GM12801 (cell line): Measurements from ENCODE around the gene ADGRG2.

Experiments used
- CTCF ChIP-seq: IDR thresholded peaks from one replicate; pipeline ENCODE4 v1.5.1; 2011; ENCODE audit warnings: control low read depth; ENCODE audit not compliant: insufficient read length; ENCODE audit errors: extremely low read depth

Gene ADGRG2

GRCh38 chrX:19057856-19058255 lies 64.4 kb downstream of the ADGRG2 start:
- TF ChIP-seq CTCF: no peak

DNA sequence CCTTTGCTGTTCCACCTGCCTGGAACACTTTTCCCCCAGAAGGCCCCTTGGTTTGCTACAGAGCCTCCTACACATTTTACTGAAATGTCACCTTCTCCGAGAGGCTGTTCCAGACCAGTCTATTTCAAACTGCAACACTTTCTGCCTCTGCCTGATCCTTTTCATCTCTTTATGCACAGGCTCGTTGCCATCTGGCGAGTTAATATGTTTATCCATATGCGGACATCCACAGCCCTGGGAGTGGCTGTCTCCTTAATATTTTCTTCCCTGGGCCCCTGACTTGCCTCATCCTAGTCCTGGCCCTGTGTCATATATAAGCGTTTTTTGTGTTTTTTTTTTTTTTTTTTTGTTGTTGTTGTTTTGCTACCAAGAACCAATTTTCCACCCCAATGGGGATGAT lies 73.2 kb downstream of the ADGRG2 start:
- no peak for TF ChIP-seq CTCF

DNA sequence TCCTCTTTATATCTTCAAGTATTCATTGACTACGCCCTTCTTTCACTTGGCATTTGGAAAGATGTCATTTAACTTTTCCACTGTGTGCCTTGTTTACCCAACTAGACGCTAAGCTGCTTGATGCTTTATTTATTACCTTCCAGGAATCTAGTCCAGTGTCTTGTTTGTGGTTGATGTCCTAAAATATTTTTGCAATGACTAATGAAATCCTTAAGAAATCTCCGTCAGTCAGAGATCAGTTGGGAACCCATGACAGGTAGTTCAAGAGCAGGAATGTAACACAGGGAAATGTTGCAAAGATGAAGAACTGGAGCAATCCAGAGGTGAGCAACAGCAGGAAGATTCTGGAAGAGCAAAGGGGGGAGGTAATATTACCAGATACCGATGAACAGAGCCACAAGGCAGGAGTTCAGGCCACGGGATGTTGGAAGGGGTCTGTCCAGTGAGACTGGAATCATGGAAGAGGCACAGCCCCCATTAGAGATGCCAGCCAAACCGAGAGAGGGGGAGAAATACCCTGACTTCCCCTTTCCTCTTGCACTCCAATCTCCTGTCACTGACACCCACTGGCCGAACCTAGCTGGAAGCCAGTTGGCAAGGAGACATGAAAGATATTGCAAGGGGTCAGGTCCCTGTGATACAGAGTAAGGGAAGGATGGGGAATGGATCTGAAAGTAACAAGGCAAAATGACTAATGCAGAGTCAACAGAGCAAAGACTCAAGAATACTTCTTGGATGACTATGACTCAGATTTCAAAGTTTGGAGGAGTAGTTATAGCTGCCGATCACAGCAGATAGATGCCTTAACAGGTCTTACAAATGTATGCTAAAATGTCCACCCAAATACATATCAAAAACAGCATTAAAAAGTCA lies 75.7 kb downstream of the ADGRG2 start:
- no peak for TF ChIP-seq CTCF

DNA sequence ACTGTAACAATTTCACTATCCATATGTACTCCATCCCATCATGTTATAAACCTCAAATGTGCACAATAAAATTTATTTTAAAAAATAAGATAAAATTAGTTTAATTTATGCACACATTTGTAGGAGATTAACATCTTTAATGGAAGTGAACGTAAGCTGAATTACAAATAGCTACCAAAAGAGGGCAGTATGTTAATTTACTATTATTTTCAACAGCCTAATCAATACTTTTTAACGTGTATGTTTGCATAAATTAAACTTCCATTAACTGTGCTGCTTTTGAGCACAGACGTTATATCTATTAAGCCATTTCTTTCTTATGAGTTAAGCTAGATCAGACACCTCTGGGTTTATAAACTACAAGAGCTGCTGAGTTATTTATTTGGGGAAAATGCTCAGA lies 81.9 kb downstream of the ADGRG2 start:
- no peak for TF ChIP-seq CTCF

DNA sequence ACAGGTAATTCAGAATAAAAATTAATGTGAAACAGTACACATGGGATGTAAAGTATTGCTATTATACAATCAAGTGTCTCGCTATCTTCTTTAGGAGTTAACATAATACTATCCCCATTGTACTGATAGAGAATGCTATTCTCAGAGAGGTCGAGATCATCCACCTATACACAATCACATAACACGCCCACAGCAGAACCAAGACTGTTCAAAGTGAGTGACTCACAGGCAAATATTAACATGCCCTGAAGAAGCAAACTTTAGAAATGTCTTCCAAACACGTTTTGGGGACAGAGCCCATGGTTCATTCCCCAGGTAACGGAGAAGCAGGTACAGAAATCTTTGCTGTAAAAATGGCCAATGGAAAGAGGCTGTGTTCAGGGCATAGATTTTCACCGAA lies 88.2 kb downstream of the ADGRG2 start:
- no peak for TF ChIP-seq CTCF

GRCh38 chrX:19030805-19031204 lies 91.5 kb downstream of the ADGRG2 start:
- no peak for TF ChIP-seq CTCF

DNA sequence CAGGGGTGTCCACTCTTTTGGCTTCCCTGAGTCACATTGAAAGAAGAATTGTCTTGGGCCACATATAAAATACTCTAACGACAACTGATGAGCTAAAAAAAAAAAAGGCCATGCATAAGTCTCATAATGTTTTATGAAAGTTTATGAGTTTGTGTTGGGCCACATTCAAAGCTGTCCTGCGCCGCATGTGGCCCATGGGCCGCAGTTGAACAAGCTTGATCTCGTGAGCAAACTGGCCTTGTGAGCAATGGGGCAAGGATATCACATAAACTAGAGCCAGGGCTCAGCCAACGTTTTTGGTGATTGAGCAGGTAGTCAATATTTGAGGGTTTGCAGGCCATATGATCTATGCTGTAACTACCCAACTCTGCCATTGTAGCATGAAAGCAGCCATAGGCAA lies 93.7 kb downstream of the ADGRG2 start:
- no peak for TF ChIP-seq CTCF
